GM23248 (cell line): ENCODE data around the gene CYFIP1. TPM values are rescaled to one million over a fixed set of nuclear protein-coding genes. Genes with fewer than 3 reads are reported as not detected.

Source experiments
- DNase-seq: peaks from one replicate; pipeline ENCODE4 v3.0.0-alpha.2; 2015
- H2AFZ ChIP-seq: fragments of 200-600 bp; sonication (generic); 2 replicates; pipeline ENCODE4 v1.6.1; 2016; ENCODE audit warnings: antibody characterized with exemption
- H3F3A ChIP-seq: fragments of 200-600 bp; sonication (generic); 2 replicates; pipeline ENCODE4 v1.6.1; 2016; ENCODE audit warnings: mild to moderate bottlenecking, antibody characterized with exemption, mixed run types; ENCODE audit not compliant: insufficient read depth
- H3K27ac ChIP-seq: fragments of 200-600 bp; sonication (generic); 2 replicates; pipeline ENCODE4 v1.5.1; 2016; ENCODE audit warnings: mild to moderate bottlenecking
- H3K27me3 ChIP-seq: fragments of 200-600 bp; sonication (generic); replicated peaks from 2 replicates; pipeline ENCODE4 v1.6.1; 2016; ENCODE audit warnings: mild to moderate bottlenecking; ENCODE audit not compliant: insufficient read depth
- H3K36me3 ChIP-seq: fragments of 200-600 bp; sonication (generic); 2 replicates; pipeline ENCODE4 v1.6.1; 2016; ENCODE audit warnings: low read depth, mild to moderate bottlenecking
- H3K4me1 ChIP-seq: fragments of 200-600 bp; sonication (generic); 2 replicates; pipeline ENCODE4 v1.6.1; 2016; ENCODE audit warnings: mild to moderate bottlenecking; ENCODE audit not compliant: insufficient read depth
- H3K4me2 ChIP-seq: fragments of 200-600 bp; sonication (generic); one replicate; pipeline ENCODE4 v1.6.1; 2016; ENCODE audit warnings: mild to moderate bottlenecking; ENCODE audit not compliant: unreplicated experiment
- H3K4me3 ChIP-seq: fragments of 200-600 bp; sonication (generic); 2 replicates; pipeline ENCODE4 v1.5.1; 2016; ENCODE audit warnings: mild to moderate bottlenecking
- H3K79me2 ChIP-seq: fragments of 200-600 bp; sonication (generic); 2 replicates; pipeline ENCODE4 v1.6.1; 2016; ENCODE audit warnings: mild to moderate bottlenecking; ENCODE audit not compliant: insufficient read depth
- H3K9ac ChIP-seq: fragments of 200-600 bp; sonication (generic); 2 replicates; pipeline ENCODE4 v1.6.1; 2016; ENCODE audit warnings: mild to moderate bottlenecking
- H3K9me2 ChIP-seq: fragments of 200-600 bp; sonication (generic); 2 replicates; pipeline ENCODE4 v1.6.1; 2016; ENCODE audit warnings: mixed run types, mild to moderate bottlenecking, moderate library complexity; ENCODE audit not compliant: insufficient read depth
- H3K9me3 ChIP-seq: fragments of 200-600 bp; sonication (generic); one replicate; pipeline ENCODE4 v1.6.1; 2017; ENCODE audit warnings: low read depth
- H4K20me1 ChIP-seq: fragments of 200-600 bp; sonication (generic); 2 replicates; pipeline ENCODE4 v1.6.0; 2016; ENCODE audit not compliant: insufficient read depth
- EZH2 ChIP-seq: fragments of 200-600 bp; sonication (generic); IDR thresholded peaks from 2 replicates; pipeline ENCODE4 v1.6.1; 2018; ENCODE audit warnings: antibody characterized with exemption, mild to moderate bottlenecking; ENCODE audit not compliant: insufficient read depth, poor library complexity, severe bottlenecking
- EZH2phosphoT487 ChIP-seq: fragments of 200-600 bp; sonication (generic); IDR thresholded peaks from 2 replicates; pipeline ENCODE4 v1.6.1; 2018; ENCODE audit warnings: antibody characterized with exemption, moderate library complexity, mild to moderate bottlenecking, low read depth; ENCODE audit not compliant: insufficient read depth
- WGBS, 2 experiments: methylation state at CpG; one replicate each; pipeline ENCODE4 v1.1.6; 2015 to 2017; ENCODE audit warnings: low lambda C conversion rate in 2 of 2, low coverage in 1 of 2; ENCODE audit errors: missing lambda C conversion rate in 2 of 2; 5-methylcytosine and 5-hydroxymethylcytosine counted together
- in situ Hi-C: fragments of 300-500 bp; cut with MboI; formaldehyde crosslinking; loops from 2 replicates; pipeline ENCODE4 v1.15.0; 2020
- polyA plus RNA-seq: library from polyadenylated mRNA; unstranded; fragments of >200 nt; fragmentation: Nextera tagmentation; extraction: Ambion mirVana; gene quantifications from 2 replicates; pipeline ENCODE4 v1.2.1, GENCODE V29; 2016
- total RNA-seq: library from RNA; depleted of rRNA; stranded (reverse); fragments of >200 nt; shearing (Covaris generic); gene quantifications from 2 replicates; pipeline ENCODE4 v1.2.3, GENCODE V29; 2014

Gene CYFIP1
- total and polyA plus RNA-seq, 2 experiments from 2014 or later = 80.5 to 129 TPM

- no peak for DNase-seq
- in situ Hi-C loops = no loop called here
- TF ChIP-seq EZH2phosphoT487 (no peak), EZH2 (no peak)
- Histone ChIP-seq H2AFZ (no peak overlapping the region), H3F3A (peaks cover 38% of the 10 kb centered on the region), H3K4me1 (peaks cover 21% of the 10 kb centered on the region), H3K79me2 (no peaks in the 10 kb centered on the region), H3K4me2 (no peak overlapping the region), H3K9ac (no peak overlapping the region), H3K27ac (no peak overlapping the region), H3K36me3 (peaks cover 4% of the 10 kb centered on the region; the same call in 1 of the 2 replicates), H3K9me3 (no peaks in the 10 kb centered on the region), H3K27me3 (no peaks in the 10 kb centered on the region), H3K9me2 (no peaks in the 10 kb centered on the region), H4K20me1 (no peaks in the 10 kb centered on the region), H3K4me3 (no peak overlapping the region)
- WGBS, 2 experiments = 98% methylated on average over 6 of the region's 6 CpGs
Observed at GRCh38 chr15:22885120-22885519, 95.0 kb downstream of the CYFIP1 start.

GRCh38 chr15:22884344-22884743 lies 95.8 kb downstream of the CYFIP1 start:
- Histone ChIP-seq H3K79me2 (no peaks in the 10 kb centered on the region), H3K9me3 (no peaks in the 10 kb centered on the region), H3K9ac (no peak overlapping the region), H3K4me1 (peaks cover 21% of the 10 kb centered on the region), H3K27me3 (no peaks in the 10 kb centered on the region), H3K4me3 (no peak overlapping the region), H4K20me1 (no peaks in the 10 kb centered on the region), H3K36me3 (peaks cover 4% of the 10 kb centered on the region; the same call in 1 of the 2 replicates), H3K9me2 (no peaks in the 10 kb centered on the region), H2AFZ (no peak overlapping the region), H3K27ac (no peak overlapping the region), H3F3A (peaks cover 33% of the 10 kb centered on the region), H3K4me2 (no peak overlapping the region)
- DNase-seq = no peak
- no peak for TF ChIP-seq EZH2phosphoT487
- TF ChIP-seq EZH2 = no peak
- 100% methylated on average over 1 of the region's 1 CpG for WGBS, 2 experiments
- in situ Hi-C loops = no loop called here

DNA sequence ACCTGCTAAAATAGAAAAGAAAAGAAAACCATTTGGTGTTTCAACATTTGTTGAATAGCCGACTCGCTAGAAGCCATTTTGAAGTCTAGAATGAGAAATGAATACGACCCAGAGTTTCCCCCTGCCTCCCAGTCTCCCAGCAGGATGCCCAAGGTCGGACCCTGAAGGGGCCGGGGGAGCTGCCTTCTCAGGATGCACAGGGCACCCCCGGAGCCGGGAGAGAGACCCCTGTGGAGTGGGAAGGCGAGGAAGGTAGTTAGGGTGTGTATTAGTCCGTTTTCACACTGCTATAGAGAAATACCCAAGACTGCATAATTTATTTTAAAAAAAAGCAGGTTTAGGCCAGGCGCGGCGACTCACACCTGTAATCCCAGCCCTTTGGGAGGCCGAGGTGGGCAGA lies 97.0 kb downstream of the CYFIP1 start:
- Histone ChIP-seq H3K4me1 (peaks cover 14% of the 10 kb centered on the region), H2AFZ (no peak overlapping the region), H3K27me3 (no peaks in the 10 kb centered on the region), H3F3A (peaks cover 21% of the 10 kb centered on the region), H3K79me2 (no peaks in the 10 kb centered on the region), H3K36me3 (peaks cover 4% of the 10 kb centered on the region; the same call in 1 of the 2 replicates), H4K20me1 (no peaks in the 10 kb centered on the region), H3K9me3 (no peaks in the 10 kb centered on the region), H3K27ac (no peak overlapping the region), H3K4me3 (no peak overlapping the region), H3K4me2 (no peak overlapping the region), H3K9me2 (no peaks in the 10 kb centered on the region), H3K9ac (no peak overlapping the region)
- in situ Hi-C loops = no loop called here
- TF ChIP-seq EZH2 = no peak
- TF ChIP-seq EZH2phosphoT487 = no peak
- 88 to 90% methylated on average over 13 of the region's 13 CpGs for WGBS, 2 experiments
- DNase-seq = no peak

DNA sequence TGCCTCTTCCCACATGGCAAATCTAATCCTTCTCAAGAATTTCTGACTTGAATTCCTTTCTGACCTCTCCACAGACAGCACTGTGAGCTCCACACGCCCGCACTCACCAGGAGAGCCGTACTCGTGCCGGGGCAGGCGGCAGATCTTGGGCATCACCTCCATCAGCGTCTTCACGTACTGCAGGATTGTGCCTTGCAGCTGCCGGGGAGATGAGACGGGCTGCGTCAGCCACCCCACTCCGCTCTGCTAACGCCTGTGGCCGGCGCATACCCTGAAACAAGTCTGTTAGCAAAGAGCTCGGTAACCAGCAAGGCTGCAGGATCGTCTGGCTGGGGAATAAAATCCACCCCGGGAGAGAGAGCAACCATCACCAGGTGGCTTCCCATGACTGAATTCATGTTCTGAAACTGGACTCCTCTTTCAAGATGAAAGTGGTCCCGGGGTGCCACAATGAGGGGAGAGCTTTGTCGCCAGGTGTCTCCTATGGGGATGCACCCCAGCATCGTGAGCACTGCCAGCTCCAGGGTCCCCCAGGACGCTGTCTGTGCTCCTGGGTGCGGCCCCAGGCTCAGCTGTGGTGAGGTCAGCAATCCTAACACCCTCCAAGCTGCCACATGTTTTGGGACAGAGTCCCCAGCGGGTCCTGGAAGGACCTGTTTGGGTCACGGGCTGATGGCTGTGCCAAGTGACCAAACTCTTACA lies 98.3 kb downstream of the CYFIP1 start:
- no peaks in the 10 kb centered on the region for H3K9me3 ChIP-seq
- no peak for DNase-seq
- no peak overlapping the region for H2AFZ ChIP-seq
- H3K9me2 ChIP-seq = no peaks in the 10 kb centered on the region
- no peak overlapping the region for H3K4me3 ChIP-seq
- TF ChIP-seq EZH2phosphoT487 (no peak), EZH2 (no peak)
- peaks cover 8% of the 10 kb centered on the region for H3F3A ChIP-seq
- in situ Hi-C loops = no loop called here
- no peaks in the 10 kb centered on the region for H4K20me1 ChIP-seq
- WGBS, 2 experiments = 96 to 99% methylated on average over 25 of the region's 25 CpGs
- peaks cover 3% of the 10 kb centered on the region for H3K4me1 ChIP-seq
- H3K27me3 ChIP-seq = no peaks in the 10 kb centered on the region
- peaks cover 4% of the 10 kb centered on the region; the same call in 1 of the 2 replicates for H3K36me3 ChIP-seq
- H3K27ac ChIP-seq = no peak overlapping the region
- H3K79me2 ChIP-seq = no peaks in the 10 kb centered on the region
- H3K9ac ChIP-seq = no peak overlapping the region
- no peak overlapping the region for H3K4me2 ChIP-seq
